Loucy (cell line): ENCODE measurements around the gene PRTG.
"Not testable (repeated sequence)": the region's sequence is repeated elsewhere in the genome, so short reads cannot be mapped to it uniquely, and the experiment has no call there.

Experiments
- H2AFZ ChIP-seq: fragments of 200-600 bp; sonication (generic); 2 replicates; pipeline ENCODE4 v1.6.0; 2016; ENCODE audit warnings: antibody characterized with exemption, mild to moderate bottlenecking, low read length, moderate library complexity
- H3F3A ChIP-seq: fragments of 200-600 bp; 2 replicates; pipeline ENCODE4 v1.6.0; 2016; ENCODE audit warnings: antibody characterized with exemption, low read depth, mild to moderate bottlenecking
- H3K27me3 ChIP-seq: fragments of 200-600 bp; sonication (generic); 2 replicates; pipeline ENCODE4 v1.6.1; 2014; ENCODE audit warnings: low read length, mild to moderate bottlenecking; ENCODE audit not compliant: insufficient read depth, poor library complexity, severe bottlenecking
- H3K36me3 ChIP-seq: fragments of 200-600 bp; sonication (generic); 2 replicates; pipeline ENCODE4 v1.6.1; 2016; ENCODE audit warnings: low read length; ENCODE audit not compliant: insufficient read depth
- H3K4me1 ChIP-seq: fragments of 200-600 bp; sonication (generic); 2 replicates; pipeline ENCODE4 v1.5.1; 2014; ENCODE audit warnings: low read length, mild to moderate bottlenecking; ENCODE audit not compliant: insufficient read depth, poor library complexity, severe bottlenecking
- H3K4me2 ChIP-seq: fragments of 200-600 bp; sonication (generic); 2 replicates; pipeline ENCODE4 v1.6.0; 2014; ENCODE audit warnings: antibody characterized with exemption, low read length, low read depth, mild to moderate bottlenecking; ENCODE audit not compliant: poor library complexity, severe bottlenecking
- H3K4me3 ChIP-seq: fragments of 200-600 bp; sonication (generic); 2 replicates; pipeline ENCODE4 v1.5.1; 2014; ENCODE audit warnings: low read length, mild to moderate bottlenecking, mixed read lengths; ENCODE audit not compliant: poor library complexity, severe bottlenecking
- H3K79me2 ChIP-seq: fragments of 200-600 bp; sonication (generic); 2 replicates; pipeline ENCODE4 v1.6.1; 2014; ENCODE audit warnings: low read length; ENCODE audit not compliant: insufficient read depth
- H3K9ac ChIP-seq: fragments of 200-600 bp; sonication (generic); 2 replicates; pipeline ENCODE4 v1.6.0; 2014; ENCODE audit warnings: mild to moderate bottlenecking, low read depth, low read length, moderate library complexity; ENCODE audit not compliant: poor library complexity, severe bottlenecking
- H3K9me2 ChIP-seq: fragments of 200-600 bp; sonication (generic); replicated peaks from 2 replicates; pipeline ENCODE4 v1.6.1; 2016; ENCODE audit warnings: low read depth, low read length, mixed read lengths
- H3K9me3 ChIP-seq: fragments of 200-600 bp; sonication (generic); 2 replicates; pipeline ENCODE4 v1.6.1; 2014; ENCODE audit warnings: mild to moderate bottlenecking, antibody characterized with exemption, low read length, low read depth; ENCODE audit not compliant: insufficient read depth
- H4K20me1 ChIP-seq: fragments of 200-600 bp; sonication (generic); 2 replicates; pipeline ENCODE4 v1.6.0; 2014; ENCODE audit warnings: antibody characterized with exemption, low read length, mild to moderate bottlenecking; ENCODE audit not compliant: insufficient read depth, poor library complexity, severe bottlenecking
- EZH2phosphoT487 ChIP-seq: fragments of 200-600 bp; IDR thresholded peaks from 2 replicates; pipeline ENCODE4 v1.6.1; 2018; ENCODE audit warnings: antibody characterized with exemption, mild to moderate bottlenecking, moderate library complexity, borderline replicate concordance
- TF ChIP-seq, protein P1 (sequence below): fragments of 200-600 bp; sonication (generic); conservative IDR thresholded peaks from 2 replicates; pipeline ENCODE4 v1.5.1; 2014; ENCODE audit warnings: mild to moderate bottlenecking, antibody characterized with exemption, low read length

PRTG gene

DNA sequence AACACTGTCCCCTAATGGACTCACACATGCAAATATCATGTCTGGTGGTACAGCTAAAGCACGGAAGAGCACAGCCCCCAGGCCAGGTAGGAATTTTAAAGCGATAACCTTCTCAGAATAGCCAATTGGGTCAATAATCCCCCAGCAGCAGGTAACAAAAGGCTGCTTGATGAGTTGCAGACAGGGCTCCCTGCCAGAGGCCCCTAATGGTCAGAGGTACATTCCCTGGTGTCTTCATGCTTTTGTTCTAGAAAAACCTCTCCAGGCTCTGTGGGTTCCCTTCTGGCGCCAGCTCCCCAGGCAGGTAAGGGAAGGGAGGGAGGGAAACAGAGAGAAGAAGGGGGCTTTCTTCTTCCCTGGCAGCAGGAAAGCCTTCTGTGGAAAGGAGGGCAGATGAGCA lies 43.4 kb upstream of the PRTG start:
- TF ChIP-seq, protein P1, sequence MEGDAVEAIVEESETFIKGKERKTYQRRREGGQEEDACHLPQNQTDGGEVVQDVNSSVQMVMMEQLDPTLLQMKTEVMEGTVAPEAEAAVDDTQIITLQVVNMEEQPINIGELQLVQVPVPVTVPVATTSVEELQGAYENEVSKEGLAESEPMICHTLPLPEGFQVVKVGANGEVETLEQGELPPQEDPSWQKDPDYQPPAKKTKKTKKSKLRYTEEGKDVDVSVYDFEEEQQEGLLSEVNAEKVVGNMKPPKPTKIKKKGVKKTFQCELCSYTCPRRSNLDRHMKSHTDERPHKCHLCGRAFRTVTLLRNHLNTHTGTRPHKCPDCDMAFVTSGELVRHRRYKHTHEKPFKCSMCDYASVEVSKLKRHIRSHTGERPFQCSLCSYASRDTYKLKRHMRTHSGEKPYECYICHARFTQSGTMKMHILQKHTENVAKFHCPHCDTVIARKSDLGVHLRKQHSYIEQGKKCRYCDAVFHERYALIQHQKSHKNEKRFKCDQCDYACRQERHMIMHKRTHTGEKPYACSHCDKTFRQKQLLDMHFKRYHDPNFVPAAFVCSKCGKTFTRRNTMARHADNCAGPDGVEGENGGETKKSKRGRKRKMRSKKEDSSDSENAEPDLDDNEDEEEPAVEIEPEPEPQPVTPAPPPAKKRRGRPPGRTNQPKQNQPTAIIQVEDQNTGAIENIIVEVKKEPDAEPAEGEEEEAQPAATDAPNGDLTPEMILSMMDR: no peak
- TF ChIP-seq EZH2phosphoT487: no peak
- no peaks in the 10 kb centered on the region for H3K4me1 ChIP-seq
- no peaks in the 10 kb centered on the region for H3K9me3 ChIP-seq
- H3F3A ChIP-seq: no peaks in the 10 kb centered on the region
- H2AFZ ChIP-seq: no peak overlapping the region
- H4K20me1 ChIP-seq: no peaks in the 10 kb centered on the region
- no peak overlapping the region for H3K4me3 ChIP-seq
- no peaks in the 10 kb centered on the region for H3K27me3 ChIP-seq
- H3K79me2 ChIP-seq: no peaks in the 10 kb centered on the region
- H3K9me2 ChIP-seq: no peaks in the 10 kb centered on the region
- no peaks in the 10 kb centered on the region for H3K36me3 ChIP-seq
- no peak overlapping the region for H3K4me2 ChIP-seq
- H3K9ac ChIP-seq: no peak overlapping the region

GRCh38 chr15:55785593-55785992 lies 42.6 kb upstream of the PRTG start:
- H3K36me3 ChIP-seq, H3F3A ChIP-seq, H3K4me3 ChIP-seq, H3K27me3 ChIP-seq, H2AFZ ChIP-seq, H3K4me2 ChIP-seq, H3K9me3 ChIP-seq, H3K9me2 ChIP-seq, H4K20me1 ChIP-seq, H3K79me2 ChIP-seq, H3K4me1 ChIP-seq, H3K9ac ChIP-seq: not testable (repeated sequence)

GRCh38 chr15:55784286-55784685 lies 41.3 kb upstream of the PRTG start:
- Histone ChIP-seq H3K4me3 (no peak overlapping the region), H3K9me2 (no peaks in the 10 kb centered on the region), H3K9me3 (no peaks in the 10 kb centered on the region), H3K4me1 (no peaks in the 10 kb centered on the region), H3K27me3 (no peaks in the 10 kb centered on the region), H4K20me1 (no peaks in the 10 kb centered on the region), H3F3A (no peaks in the 10 kb centered on the region), H3K36me3 (no peaks in the 10 kb centered on the region), H3K79me2 (no peaks in the 10 kb centered on the region), H3K4me2 (no peak overlapping the region), H2AFZ (no peak overlapping the region), H3K9ac (no peak overlapping the region)
- TF ChIP-seq, protein P1: no peak
- TF ChIP-seq EZH2phosphoT487: no peak

DNA sequence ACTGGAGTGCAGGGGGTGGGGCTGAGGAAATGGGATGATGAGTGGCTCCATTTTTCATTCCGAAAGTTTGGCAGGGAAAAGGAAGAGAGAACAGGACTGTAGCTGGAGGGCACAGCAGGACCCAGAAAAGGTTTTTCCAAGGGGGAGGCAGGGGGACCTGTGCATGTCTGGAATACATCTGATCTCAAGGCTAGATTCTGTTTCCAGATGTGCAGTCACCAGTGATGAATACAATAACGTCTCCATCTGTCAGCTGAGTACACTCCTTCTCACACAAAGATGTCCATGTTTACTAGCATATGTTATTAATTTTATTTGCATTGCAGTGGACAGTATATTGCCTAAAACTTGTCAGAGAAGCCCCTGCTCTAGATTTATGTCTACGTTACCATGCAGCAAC lies 39.9 kb upstream of the PRTG start:
- H3K27me3 ChIP-seq: no peaks in the 10 kb centered on the region
- no peaks in the 10 kb centered on the region for H3F3A ChIP-seq
- H3K4me2 ChIP-seq: no peak overlapping the region
- H2AFZ ChIP-seq: no peak overlapping the region
- H4K20me1 ChIP-seq: no peaks in the 10 kb centered on the region
- H3K4me3 ChIP-seq: no peak overlapping the region
- H3K9ac ChIP-seq: no peak overlapping the region
- TF ChIP-seq, protein P1: no peak
- TF ChIP-seq EZH2phosphoT487: no peak
- no peaks in the 10 kb centered on the region for H3K9me3 ChIP-seq
- H3K79me2 ChIP-seq: no peaks in the 10 kb centered on the region
- no peaks in the 10 kb centered on the region for H3K36me3 ChIP-seq
- no peaks in the 10 kb centered on the region for H3K9me2 ChIP-seq
- H3K4me1 ChIP-seq: no peaks in the 10 kb centered on the region
